SK-MEL-5 (cell line): ENCODE measurements around the gene SLC8A1. TPM values are rescaled to one million over a fixed set of nuclear protein-coding genes. Genes with fewer than 3 reads are reported as not detected.

Source experiments
- DNase-seq: peaks from one replicate; pipeline ENCODE4 v3.0.0-alpha.2; 2016; ENCODE audit warnings: low read depth, low spot score
- in situ Hi-C: cut with HindIII; loops from 2 replicates; pipeline ENCODE4 v1.10.0; 2016; ENCODE audit warnings: low sequenced_read_pairs, high pct_unique_total_duplicates, low pct_unique_long_range_greater_than_20kb
- total RNA-seq: library from RNA; depleted of rRNA; stranded (reverse); fragments of >200 nt; shearing (Covaris generic); gene quantifications from 2 replicates; pipeline ENCODE4 v1.2.3, GENCODE V29; 2014

Gene SLC8A1
- total RNA-seq, 1 experiment from 2014 or later = 40.7 TPM

DNA sequence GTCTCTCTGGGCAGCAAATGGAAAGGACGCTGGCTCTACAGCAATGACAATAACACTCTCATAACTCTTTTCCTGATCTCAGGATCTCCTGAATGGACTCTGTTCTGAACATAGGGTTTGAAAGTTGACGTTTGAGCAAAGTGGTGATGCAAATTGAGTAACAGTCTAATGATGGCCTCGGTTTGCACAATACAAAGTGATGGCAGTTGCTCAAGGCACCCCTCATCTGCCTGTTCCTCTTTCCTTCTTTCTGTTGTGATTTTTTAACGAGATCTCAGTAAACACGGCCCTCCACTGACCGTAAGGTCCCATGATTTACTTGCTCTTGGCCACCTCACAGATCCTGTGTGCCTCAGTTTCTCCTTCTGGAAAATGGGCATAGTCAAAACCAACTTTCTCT is 303.6 kb downstream of the SLC8A1 start:
- in situ Hi-C loops = no loop called here

DNA sequence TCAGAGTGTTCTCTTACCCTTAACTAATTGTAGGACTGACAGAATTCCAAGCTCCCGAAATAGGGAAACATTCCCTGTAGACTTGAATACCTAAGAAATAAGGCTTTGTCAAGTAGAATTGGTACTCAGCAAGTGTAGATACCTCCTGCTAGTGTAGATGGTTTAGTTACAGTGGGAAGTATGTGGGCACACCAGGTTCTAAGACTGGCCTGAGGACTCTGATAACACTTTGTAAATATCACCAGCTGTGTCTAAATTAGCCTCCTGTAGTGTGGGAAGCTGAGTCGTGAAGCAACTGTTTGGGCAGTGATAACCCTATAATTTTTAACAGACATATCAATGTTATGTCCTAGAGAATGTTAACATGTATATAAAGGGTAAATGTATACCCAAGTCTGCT is 304.5 kb downstream of the SLC8A1 start:
- in situ Hi-C loops = no loop called here
- no peak for DNase-seq

More for the DNA sequence above, 303.6 kb downstream of the SLC8A1 start:
- DNase-seq = no peak

DNA sequence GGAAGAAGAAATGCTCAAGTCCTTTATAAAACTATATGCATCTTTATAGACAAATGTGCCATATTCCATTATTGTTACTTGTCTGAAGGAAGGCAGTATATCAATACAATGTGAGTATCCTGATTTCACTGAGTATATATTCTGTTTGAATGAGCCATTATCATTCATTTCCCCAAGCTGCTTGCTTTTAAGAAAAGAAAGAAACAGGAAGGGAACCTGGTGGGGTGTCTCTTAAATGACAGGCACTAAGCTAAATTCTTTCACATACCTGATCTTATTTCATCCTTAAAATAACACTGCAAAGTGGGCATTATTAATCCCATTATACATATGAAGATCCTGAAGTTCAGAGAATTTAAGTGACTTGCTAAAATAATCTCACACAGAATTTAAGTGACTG is 307.9 kb downstream of the SLC8A1 start:
- DNase-seq = no peak
- in situ Hi-C loops = no loop called here

DNA sequence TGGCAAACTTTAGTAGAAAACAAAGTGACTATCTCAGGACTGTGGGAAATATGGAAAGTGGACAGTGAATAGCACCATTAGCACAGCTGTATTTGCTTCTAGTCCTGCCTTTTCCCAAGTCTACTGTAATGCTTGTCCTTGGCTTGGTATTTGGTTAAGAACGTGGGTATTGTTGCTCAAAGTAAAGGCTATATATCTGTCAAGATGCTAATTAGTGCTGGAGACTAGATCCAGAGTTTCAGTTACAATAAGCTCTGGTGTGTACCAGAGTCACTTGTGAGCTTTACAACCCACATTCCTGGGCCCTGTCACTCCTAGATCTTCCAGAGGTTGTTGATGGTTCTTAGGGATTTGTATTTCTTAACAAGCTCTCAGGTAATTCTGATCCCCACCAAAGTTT is 313.6 kb downstream of the SLC8A1 start:
- DNase-seq = no peak
- in situ Hi-C loops = no loop called here

DNA sequence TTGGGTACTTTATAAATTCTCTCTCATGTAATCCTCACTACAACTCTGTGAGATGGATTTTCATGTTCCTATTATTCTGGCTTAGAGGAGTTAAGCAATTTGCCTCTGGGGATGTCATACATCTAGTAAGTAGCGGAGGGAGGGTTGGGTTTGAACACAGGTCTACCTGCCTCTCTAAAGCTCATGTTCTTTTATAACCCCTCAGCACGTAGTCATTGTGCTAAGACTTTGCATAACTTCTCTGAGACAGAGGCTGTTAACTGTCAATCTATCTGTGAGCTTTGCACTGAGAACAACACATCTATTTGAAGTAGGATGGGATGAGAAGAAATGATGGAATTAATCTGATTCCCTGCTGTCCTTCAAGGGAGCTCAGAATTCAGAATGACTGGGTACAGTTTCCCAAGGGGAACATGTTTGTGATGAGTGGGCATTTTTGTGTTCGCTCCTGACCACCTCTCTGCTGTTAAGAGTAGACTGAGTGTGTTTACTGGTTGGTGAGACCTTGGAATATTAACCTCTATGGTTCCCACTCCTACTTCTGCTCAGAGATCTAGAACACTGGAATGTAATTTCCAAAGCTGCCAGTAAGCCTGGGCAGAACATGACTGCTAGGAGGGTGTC is 320.7 kb downstream of the SLC8A1 start:
- in situ Hi-C loops = no loop called here
- no peak for DNase-seq

DNA sequence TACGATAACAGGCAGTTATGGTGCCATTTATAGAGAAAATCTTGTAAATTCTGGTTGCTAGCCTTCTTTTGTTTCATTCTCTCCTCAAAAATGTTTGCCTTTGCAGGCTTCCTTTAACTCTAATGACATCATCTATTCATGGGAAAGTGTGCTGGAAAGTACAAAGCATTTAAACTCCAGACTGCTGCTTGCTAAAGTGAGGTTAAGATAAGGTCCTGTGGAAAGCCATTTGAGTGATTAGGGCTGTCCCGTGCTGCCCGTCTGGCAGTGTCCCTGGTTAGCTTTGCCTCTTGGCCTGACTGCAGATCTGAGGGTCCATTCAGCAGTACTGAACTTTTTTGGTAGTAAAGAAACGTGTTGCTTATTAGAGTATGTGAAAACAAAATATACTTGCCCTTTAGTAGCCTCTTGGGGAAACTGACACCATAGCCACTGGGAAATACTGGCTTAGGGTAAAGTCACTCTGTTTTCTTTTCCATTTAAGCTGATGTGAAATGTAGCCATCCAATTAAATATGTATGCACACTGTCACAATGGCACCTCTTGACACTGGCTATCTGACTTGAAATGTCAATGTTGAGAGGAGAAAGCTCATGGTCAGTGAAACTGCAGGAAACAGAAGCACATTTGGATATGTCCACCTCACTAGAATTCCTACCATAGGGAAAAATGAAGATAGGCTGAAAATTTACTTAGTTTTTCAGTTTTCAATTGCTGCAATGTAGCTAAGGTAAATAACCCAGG is 321.5 kb downstream of the SLC8A1 start:
- in situ Hi-C loops = no loop called here
- DNase-seq = no peak

DNA sequence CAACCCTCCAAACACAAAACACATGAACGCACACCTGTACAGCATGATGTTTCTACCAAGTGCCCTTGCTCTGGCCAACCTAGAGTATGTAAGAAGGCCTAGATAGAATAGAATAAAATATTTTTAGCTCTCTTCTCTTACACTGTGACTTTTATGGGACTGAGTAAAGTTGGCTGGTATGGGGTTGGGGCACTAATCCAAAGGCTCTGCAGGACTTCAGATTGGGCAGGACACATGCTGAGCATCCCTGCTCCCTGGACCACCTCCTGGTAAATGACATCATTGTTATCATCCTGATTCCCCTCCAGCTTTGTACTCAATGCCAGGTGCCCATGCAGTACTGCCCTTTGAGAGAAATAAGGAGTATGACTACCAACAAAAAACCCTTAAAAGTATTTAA is 322.2 kb downstream of the SLC8A1 start:
- in situ Hi-C loops = no loop called here
- DNase-seq = no peak

DNA sequence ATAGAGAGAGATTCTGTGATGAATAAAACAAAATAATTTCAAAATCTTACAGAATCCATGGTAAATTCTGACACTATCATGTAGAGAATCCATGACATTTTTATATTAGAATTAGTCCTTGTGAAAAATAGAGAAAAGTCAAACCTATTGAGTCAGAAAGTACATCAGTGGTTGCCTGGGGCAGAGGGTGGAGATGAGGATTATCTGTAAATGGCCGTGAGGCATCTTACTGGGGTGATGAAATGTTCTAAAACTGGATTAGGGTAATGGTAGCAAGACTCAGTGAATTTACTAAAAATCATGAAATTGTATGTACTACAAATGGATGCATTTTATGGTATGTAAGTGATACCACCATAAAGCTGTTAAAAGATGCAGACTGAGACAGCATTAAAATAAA is 323.1 kb downstream of the SLC8A1 start:
- DNase-seq = no peak
- in situ Hi-C loops = no loop called here

DNA sequence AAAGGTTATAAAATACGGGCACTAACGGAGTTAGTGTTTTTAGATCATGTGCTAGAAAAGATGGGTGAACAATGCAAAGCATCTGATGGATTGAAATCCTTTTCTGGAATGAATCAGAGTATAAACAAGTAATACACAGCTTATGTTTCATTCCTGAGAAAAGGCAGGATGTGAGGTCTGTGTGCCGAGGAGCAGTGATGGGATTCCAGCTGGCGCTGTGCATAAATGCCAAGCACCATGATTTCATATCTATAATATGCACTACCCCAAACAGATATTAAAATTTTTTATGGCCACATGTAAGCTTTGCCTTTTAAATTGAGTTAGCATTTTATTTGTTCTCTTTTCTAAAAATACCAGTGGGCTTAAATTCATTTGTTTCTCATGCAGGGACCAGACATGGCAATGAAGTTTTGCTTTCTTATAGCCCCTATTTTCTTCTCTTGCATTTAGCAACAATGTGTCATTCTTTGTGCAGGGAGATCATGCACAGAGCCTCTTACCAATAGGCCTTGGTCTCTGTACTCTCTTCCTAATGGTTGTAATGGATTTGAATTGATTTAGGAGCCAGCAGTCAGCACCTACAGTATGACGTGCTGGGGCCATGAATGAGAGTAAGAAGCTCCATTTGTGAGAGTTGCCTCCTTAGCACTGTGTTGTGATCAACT is 323.9 kb downstream of the SLC8A1 start:
- no peak for DNase-seq
- in situ Hi-C loops = no loop called here

DNA sequence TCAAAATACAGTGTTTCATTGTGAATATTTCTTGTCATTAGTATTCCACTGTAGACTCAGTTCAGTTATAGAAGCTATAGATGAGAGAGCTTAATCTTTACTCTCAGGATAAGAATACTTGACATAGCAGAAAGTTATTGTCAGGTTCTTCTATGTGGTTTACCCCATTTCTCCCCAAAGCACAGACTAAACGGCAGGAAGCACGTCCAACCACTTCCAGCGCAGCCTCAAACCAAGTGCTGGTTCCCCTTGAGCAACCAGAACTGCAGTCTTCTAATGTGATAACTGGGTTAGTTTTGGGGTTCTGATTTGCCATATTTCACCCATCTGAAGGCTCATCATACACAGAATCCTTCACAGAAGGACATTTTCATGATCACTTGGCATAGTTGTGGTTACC is 324.7 kb downstream of the SLC8A1 start:
- no peak for DNase-seq
- in situ Hi-C loops = no loop called here

DNA sequence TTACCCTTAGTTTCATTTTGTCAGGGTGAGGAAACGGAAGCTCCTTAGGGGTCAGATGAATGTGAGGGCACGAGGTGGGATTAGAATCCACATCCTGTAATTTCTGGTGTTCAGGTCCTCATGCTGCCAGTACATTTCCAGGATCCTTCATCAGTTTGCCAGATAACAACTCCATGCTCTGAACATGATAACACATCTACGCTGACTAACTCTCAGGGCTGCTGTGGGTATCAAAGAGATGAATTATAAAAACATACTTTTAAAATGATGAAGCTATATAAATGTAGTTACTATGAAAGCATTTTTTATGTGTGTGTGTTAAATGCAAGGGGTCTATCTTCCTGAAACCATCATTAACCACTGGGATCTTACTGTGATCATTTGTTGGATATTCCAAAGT is 325.9 kb downstream of the SLC8A1 start:
- DNase-seq = no peak
- in situ Hi-C loops = no loop called here

DNA sequence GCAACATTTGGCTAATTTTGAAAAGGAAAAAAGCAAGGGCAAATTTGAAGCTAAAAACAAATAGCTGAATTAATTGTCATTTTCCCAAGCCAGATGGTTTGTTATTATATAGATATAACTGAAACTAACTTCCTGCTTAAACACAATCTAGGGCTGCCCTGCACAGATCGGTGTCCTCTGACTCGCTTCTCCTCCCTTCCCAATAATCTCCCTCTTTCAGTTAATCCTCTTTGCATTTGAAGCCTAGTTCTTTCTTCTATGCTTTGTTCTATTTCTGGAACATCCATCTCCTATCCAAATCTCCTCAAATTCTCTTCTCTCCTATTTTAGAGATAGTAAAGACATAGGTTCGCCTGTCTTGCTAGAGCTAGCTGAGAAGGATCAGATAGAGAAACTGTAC is 328.1 kb downstream of the SLC8A1 start:
- DNase-seq = no peak
- in situ Hi-C loops = no loop called here

DNA sequence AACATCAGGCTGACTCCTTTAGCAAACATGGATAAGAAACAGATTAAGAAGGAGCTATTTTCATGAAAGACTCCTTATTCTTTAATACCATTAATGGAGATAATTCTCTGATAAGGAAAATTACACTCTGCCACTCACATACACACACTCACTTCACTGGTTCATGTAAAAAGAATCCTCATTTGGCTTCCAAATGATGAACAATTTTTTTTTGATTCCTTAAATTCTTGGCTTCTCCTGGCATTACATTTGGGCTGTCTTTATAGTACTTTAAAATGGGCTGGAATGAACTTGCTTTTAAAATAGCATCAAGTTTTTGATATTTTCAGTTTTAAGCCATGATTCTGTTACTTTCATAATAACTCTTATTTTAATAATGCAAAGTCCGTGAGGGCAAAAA is 328.6 kb downstream of the SLC8A1 start:
- DNase-seq = no peak
- in situ Hi-C loops = no loop called here

DNA sequence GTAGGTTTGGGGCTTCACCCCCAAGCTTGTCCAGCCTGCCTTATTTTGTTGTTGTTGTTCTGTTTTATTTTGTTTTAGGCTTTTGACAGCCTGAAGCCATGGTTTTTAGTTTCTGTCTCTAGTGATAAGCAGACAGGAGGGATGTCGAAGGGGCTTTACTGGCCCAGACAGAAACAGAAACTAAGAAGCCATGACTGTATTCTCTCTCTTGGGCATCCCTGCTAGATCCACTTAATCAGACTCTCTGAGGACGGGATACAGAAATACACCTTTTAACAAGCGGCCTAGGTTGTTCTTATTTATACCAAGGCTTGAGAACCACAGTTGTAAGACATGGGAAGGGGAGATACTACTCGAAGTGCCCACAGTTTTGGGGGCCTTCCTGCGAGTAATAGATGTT is 330.9 kb downstream of the SLC8A1 start:
- in situ Hi-C loops = no loop called here

DNA sequence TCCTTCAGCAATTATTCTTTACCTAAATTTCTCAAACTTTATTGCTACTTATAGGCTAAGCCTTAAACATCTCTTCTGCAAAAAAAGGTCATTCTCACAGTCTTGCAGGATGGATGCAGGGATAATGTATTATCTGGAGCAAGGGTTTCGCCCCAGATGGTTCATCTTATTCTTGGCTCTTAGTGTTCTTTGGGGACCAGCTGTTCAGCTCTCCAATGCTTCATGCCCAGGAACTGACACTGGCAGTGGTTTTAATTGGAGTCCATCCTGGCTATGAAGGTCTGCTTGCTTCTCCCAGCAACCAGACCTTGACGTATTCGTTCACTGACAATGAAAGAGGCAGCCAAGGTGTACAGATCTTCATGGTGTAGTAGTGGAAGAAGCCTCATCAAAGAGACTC is 331.9 kb downstream of the SLC8A1 start:
- DNase-seq = no peak
- in situ Hi-C loops = no loop called here

More for the DNA sequence above, 330.9 kb downstream of the SLC8A1 start:
- DNase-seq = no peak

DNA sequence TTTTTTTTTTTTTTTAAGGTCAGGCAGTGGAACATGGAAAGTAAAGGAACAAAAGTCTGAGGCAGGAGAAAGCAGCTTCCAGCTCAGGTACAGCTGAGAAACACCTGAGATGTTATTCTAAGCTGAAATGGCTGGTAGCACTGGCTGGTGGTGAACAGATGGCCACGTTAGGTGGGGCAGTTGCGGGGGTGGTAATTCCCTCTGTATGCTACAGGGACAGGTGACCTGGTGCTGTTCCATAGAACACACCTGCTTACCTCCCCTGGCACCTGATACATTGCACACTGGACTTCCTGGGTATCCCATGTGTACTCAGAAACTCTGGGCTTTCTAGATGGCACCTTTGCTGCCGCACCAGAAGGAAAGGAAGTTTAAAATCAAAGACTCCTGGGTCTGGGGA is 333.3 kb downstream of the SLC8A1 start:
- in situ Hi-C loops = no loop called here
- no peak for DNase-seq

DNA sequence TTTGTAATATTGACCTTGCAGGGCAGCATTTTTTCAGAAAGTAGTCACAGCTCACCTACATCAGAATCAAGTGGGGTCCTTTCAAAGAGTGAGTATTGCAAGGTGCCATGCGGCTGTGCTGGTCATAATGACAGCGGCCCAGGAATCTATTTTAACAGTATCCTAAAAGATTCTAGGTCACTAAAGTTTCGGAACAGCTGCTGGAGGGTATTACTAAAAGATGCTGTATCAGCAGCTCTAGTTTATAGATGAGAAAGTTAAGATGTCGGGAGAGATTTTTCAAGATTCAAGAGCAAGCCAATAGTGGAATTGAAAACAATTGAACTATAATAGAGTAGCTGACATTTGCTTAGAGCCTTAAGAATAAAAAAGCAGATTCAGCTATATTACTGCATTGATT is 336.0 kb downstream of the SLC8A1 start:
- in situ Hi-C loops = no loop called here
- DNase-seq = no peak

DNA sequence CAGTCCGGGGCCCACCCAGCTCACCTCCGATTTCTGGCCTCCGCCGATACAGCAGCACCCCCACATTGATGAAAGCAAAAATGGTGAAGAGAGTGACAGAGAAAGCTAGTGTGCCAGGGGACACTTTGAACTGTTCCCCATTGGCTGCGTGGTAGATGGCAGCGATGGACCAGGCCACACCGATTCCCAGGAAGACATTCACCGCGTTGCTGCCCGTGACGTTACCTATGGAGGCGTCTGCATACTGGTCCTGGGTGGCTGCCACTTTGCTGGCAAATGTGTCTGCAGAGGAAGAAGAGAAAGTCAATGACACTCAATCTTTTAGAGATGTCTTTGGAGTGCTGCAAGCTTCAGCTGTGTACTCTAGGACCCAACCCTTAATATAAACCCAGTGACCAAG is 336.5 kb downstream of the SLC8A1 start:
- in situ Hi-C loops = no loop called here
- no peak for DNase-seq

DNA sequence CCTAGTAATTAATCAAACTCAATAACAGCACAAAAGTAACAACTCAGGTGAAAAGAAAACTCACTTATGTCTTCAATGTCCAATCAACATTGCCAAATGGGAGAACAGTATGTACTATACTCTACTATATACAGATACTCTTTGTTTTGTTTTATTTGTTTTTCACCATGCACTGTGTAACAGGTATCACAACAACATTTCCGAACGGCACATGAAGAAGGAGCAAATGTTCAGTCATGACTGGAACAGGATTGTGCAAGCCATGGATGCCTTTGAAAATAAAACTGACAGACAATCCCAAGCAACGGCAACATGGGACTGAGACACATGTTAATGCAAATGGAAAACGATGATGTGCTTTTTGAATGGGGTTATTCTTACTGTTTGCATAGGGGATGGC is 337.9 kb downstream of the SLC8A1 start:
- in situ Hi-C loops = no loop called here
- no peak for DNase-seq
